Lung microvascular endothelial cell (primary cell): Measurements from ENCODE around the gene SESN3. TPM values are rescaled to one million over a fixed set of nuclear protein-coding genes. Genes with fewer than 3 reads are reported as not detected.

Experiments used
- DNase-seq, 2 donors: peaks; one replicate each; pipeline versions ENCODE4 v3.0.0 to v3.0.0-alpha.2; 2010; ENCODE audit warnings: low read depth in 2 of 2
- total RNA-seq: library from RNA; depleted of rRNA; stranded (reverse); fragments of >200 nt; gene quantifications from 2 replicates; pipeline ENCODE4 v1.2.1, GENCODE V29; 2014

Gene SESN3
- total RNA-seq, 1 donor from 2014 or later: 51.2 TPM

- no peak for DNase-seq
Observed at GRCh38 chr11:95128602-95129001, 102.4 kb downstream of the SESN3 start.

DNA sequence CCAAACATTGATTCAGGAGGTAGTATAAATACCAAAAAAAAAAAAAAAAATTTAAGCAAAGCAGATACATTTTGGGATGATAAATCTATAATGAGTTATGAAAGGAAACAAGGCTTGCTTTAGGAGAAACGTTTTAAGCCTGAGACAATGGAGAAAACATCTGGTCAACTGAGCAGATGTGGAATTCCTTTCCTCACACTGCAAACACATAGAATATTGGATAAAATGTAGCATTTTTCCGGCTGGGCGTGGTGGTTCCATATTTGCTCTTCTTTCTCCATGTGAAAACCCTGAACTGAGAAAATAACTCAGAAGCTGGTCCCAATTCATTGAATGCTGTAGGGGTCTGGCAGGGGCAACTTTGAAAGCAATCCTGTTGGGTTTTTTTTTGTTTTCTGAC, 107.4 kb downstream of the SESN3 start:
- DNase-seq: no peak

DNA sequence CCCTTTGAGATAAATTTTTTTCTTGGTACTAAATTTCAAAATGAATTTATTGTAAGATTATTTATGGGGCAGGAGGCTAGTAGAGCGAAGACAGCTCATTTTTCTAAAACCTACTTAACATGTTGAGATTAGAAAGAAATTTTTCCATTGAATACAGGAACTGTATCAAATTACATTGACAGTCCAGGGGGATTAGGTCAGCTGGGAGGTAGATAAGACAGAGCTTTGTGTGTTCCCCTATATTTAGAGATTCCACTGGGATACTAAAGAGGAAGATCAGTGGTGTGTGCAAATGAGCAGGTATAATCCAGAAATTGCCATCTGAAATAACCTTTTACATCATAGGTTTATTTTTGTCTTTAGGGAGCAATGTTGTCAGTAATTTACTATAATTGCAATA, 109.3 kb downstream of the SESN3 start:
- peak in 1 of 2 donors; percentile 12 for DNase-seq

GRCh38 chr11:95119361-95120060, 111.5 kb downstream of the SESN3 start:
- no peak for DNase-seq

- no peak for DNase-seq
Observed at GRCh38 chr11:95115597-95115996, 115.4 kb downstream of the SESN3 start.

Other genes starting within 250 kb of the SESN3 start
- not detected in 2 replicates for gene KDM4E, start 205.9 kb downstream of the SESN3 start, total RNA-seq
- gene KDM4F, start 181.8 kb downstream of the SESN3 start, total RNA-seq: not detected in 2 replicates
- gene SRSF8, start 164.3 kb downstream of the SESN3 start, total RNA-seq: 17.9 and 20.4 TPM in 2 replicates
- 43.2 and 61.1 TPM in 2 replicates for gene ENDOD1, start 141.4 kb downstream of the SESN3 start, total RNA-seq